ENCODE measurements around the gene NACA2.

GRCh38 chr17:61554209-61554608 is 36.8 kb downstream of the NACA2 start:
- TF ChIP-seq CTCF (IDR thresholded peaks at IDR 0.05) (no peak), POLR2A (IDR thresholded peaks at IDR 0.05) (no peak)
